ENCODE measurements around the gene SETDB1. TPM values are rescaled to one million over a fixed set of nuclear protein-coding genes. Genes with fewer than 3 reads are reported as not detected.
"Not testable (repeated sequence)": the region's sequence is repeated elsewhere in the genome, so short reads cannot be mapped to it uniquely, and the experiment has no call there.

SETDB1 gene
- total RNA-seq, 1 donor from 2014 or later: 60.6 TPM

DNA sequence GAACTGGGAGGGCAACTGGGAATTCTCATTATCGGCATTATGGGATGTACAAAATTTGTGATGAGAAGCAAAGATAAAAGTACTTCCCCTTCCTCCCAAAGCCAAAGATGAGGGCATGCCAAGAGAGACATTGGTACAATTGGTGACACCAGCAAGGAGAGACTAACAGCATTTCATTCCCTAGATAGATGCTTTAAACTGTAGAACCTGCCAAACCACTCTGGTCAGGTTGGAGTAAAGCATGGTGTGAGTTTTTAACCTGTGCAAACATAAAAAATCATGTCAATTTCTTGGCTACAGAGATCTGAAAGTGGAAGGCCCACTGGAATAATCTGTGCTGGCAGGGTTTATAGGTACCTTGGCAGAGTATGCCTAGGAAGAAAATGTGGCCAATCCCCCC is 19.8 kb upstream of the SETDB1 start:
- no peak for DNase-seq (ENCODE audit: low spot score)
- intact Hi-C loops (cut with micrococcal nuclease): no loop called here
- H3K9me3 Mint-ChIP-seq: peaks cover 4% of the 10 kb centered on the region
- no peaks in the 10 kb centered on the region for H3K36me3 Mint-ChIP-seq (ENCODE audit: low read depth)
- peaks cover 11% of the 10 kb centered on the region for H3K27me3 Mint-ChIP-seq (ENCODE audit: insufficient read depth)
- H3K4me1 Mint-ChIP-seq (ENCODE audit: low read depth): peaks cover 10% of the 10 kb centered on the region
- H3K4me3 Mint-ChIP-seq: no peak overlapping the region
- no peak overlapping the region for H3K27ac Mint-ChIP-seq

DNA sequence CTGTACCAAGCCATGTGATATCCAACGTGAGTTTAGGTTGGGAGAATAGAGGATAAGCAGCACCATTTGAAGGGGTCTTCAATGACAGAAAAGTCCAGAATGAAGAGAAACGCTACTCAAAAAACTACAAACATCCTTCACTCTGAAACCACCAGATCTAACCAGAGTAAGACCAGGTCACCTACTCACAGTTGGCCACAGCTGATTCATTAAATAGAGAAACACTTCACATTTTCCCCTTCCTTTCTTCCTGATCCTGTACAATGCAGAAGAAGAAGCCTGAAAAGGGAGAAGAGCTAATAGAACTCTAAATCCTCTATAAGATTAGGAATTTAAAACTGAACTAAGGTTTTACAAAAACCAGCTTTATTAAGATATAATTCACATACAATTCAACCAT is 19.4 kb upstream of the SETDB1 start:
- Mint-ChIP-seq H3K9me3 (peaks cover 4% of the 10 kb centered on the region), H3K4me3 (no peak overlapping the region), H3K4me1 (ENCODE audit: low read depth) (peaks cover 10% of the 10 kb centered on the region), H3K27me3 (ENCODE audit: insufficient read depth) (peaks cover 11% of the 10 kb centered on the region), H3K27ac (no peak overlapping the region), H3K36me3 (ENCODE audit: low read depth) (no peaks in the 10 kb centered on the region)
- DNase-seq (ENCODE audit: low spot score): no peak
- intact Hi-C loops (cut with micrococcal nuclease): no loop called here

DNA sequence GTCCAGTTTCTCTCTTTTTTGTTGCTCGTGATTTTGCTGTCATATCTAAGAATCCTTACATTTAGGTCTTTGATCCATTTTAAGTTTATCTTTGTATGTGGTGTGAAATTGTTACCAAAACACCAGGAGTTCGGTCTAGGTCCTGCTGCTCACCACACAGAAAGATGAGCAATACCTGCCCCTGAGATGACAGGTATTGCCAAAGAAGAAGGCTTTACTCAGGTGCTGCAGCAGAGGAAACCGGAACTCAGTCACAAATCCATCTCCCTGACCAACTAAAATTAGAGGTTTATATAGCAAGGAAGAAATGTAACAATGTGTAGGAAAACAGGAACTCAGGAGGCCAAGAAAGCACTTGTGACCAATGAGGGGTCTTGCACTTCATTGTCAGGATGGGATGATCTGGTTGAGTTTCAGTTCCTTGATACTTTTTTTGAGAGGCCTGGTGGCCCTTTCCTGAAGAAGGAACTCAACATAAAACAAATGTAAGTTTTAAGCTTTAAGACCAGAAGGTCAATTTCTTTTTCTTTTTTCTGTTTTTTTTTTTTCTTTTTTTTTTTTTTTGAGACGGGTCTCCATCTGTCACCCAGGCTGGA is 16.5 kb upstream of the SETDB1 start:
- Mint-ChIP-seq H3K4me3 (no peak overlapping the region), H3K27me3 (ENCODE audit: insufficient read depth) (peaks cover 7% of the 10 kb centered on the region), H3K27ac (no peak overlapping the region), H3K4me1 (ENCODE audit: low read depth) (peaks cover 10% of the 10 kb centered on the region), H3K36me3 (ENCODE audit: low read depth) (no peaks in the 10 kb centered on the region), H3K9me3 (peaks cover 4% of the 10 kb centered on the region)
- intact Hi-C loops (cut with micrococcal nuclease): no loop called here
- DNase-seq (ENCODE audit: low spot score): no peak

- no peaks in the 10 kb centered on the region for H3K36me3 Mint-ChIP-seq (ENCODE audit: low read depth)
- H3K27ac Mint-ChIP-seq: no peak overlapping the region
- intact Hi-C loops (cut with micrococcal nuclease): no loop called here
- H3K27me3 Mint-ChIP-seq (ENCODE audit: insufficient read depth): no peaks in the 10 kb centered on the region
- H3K9me3 Mint-ChIP-seq: peaks cover 4% of the 10 kb centered on the region
- H3K4me1 Mint-ChIP-seq (ENCODE audit: low read depth): no peaks in the 10 kb centered on the region
- H3K4me3 Mint-ChIP-seq: no peak overlapping the region
- DNase-seq (ENCODE audit: low spot score): no peak
These were observed 13.5 kb upstream of the SETDB1 start for GRCh38 chr1:150912623-150913022.

DNA sequence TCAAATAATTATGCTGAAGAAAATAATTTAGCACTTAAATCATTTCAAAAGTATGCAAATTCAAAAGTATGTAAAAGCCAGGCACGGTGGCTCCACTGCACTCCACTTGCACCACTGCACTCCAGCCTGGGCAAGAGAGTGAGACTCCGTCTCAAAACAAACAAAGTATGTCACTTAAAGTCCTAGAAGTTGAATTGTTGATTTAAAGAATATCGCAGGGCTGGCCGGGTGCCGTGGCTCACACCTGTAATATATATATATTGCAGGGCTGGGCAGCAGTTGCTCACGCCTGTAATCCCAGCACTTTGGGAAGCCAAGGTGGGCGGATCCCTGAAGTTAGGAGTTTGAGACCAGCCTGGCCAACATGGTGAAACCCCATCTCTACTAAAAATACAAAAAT is 8.8 kb upstream of the SETDB1 start:
- DNase-seq (ENCODE audit: low spot score): no peak
- H3K9me3 Mint-ChIP-seq: no peaks in the 10 kb centered on the region
- no peak overlapping the region for H3K4me3 Mint-ChIP-seq
- no peak overlapping the region for H3K27ac Mint-ChIP-seq
- intact Hi-C loops (cut with micrococcal nuclease): no loop called here
- H3K36me3 Mint-ChIP-seq (ENCODE audit: low read depth): no peaks in the 10 kb centered on the region
- peaks cover 5% of the 10 kb centered on the region for H3K4me1 Mint-ChIP-seq (ENCODE audit: low read depth)
- H3K27me3 Mint-ChIP-seq (ENCODE audit: insufficient read depth): no peaks in the 10 kb centered on the region

- peaks cover 20% of the 10 kb centered on the region for H3K4me1 Mint-ChIP-seq (ENCODE audit: low read depth)
- H3K4me3 Mint-ChIP-seq: peak overlapping the region; percentile 0
- intact Hi-C loops (cut with micrococcal nuclease): loop anchor here (1.0 to 2.0 kb wide), 7 partner anchors 46 to 458 kb away; partner anchors contain the start of genes ARNT and CTSS
- no peaks in the 10 kb centered on the region for H3K9me3 Mint-ChIP-seq
- no peak overlapping the region for H3K27ac Mint-ChIP-seq
- H3K36me3 Mint-ChIP-seq (ENCODE audit: low read depth): peaks cover 4% of the 10 kb centered on the region
- no peaks in the 10 kb centered on the region for H3K27me3 Mint-ChIP-seq (ENCODE audit: insufficient read depth)
- DNase-seq (ENCODE audit: low spot score): peak; percentile 59
These were observed 3.6 kb upstream of the SETDB1 start for GRCh38 chr1:150922519-150922975.

GRCh38 chr1:150925080-150925479 is 1.1 kb upstream of the SETDB1 start:
- H3K27ac Mint-ChIP-seq: no peak overlapping the region
- DNase-seq (ENCODE audit: low spot score): no peak
- H3K36me3 Mint-ChIP-seq (ENCODE audit: low read depth): peaks cover 26% of the 10 kb centered on the region
- no peaks in the 10 kb centered on the region for H3K9me3 Mint-ChIP-seq
- intact Hi-C loops (cut with micrococcal nuclease): loop anchor here (5.0 kb wide), 3 partner anchors 33 to 438 kb away; partner anchors contain the start of genes CDC42SE1 and TARS2
- peak overlapping the region; percentile 97 for H3K4me3 Mint-ChIP-seq
- peaks cover 23% of the 10 kb centered on the region for H3K4me1 Mint-ChIP-seq (ENCODE audit: low read depth)
- H3K27me3 Mint-ChIP-seq (ENCODE audit: insufficient read depth): no peaks in the 10 kb centered on the region

DNA sequence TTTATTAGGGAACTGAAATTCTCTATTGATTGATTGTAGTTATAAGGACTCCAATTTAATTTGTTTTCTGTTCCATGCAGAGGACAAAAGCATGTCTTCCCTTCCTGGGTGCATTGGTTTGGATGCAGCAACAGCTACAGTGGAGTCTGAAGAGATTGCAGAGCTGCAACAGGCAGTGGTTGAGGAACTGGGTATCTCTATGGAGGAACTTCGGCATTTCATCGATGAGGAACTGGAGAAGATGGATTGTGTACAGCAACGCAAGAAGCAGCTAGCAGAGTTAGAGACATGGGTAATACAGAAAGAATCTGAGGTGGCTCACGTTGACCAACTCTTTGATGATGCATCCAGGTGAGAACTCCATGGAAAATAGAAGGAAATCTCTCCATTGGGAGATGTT is 1.5 kb downstream of the SETDB1 start:
- Mint-ChIP-seq H3K36me3 (ENCODE audit: low read depth) (peaks cover 41% of the 10 kb centered on the region), H3K4me3 (peak overlapping the region; percentile 97), H3K4me1 (ENCODE audit: low read depth) (peaks cover 16% of the 10 kb centered on the region), H3K9me3 (peaks cover 8% of the 10 kb centered on the region), H3K27ac (no peak overlapping the region), H3K27me3 (ENCODE audit: insufficient read depth) (no peaks in the 10 kb centered on the region)
- intact Hi-C loops (cut with micrococcal nuclease): loop anchor here (2.0 to 5.0 kb wide), 6 partner anchors 35 to 440 kb away; partner anchors contain the start of genes CDC42SE1, GABPB2, GOLPH3L and TARS2
- DNase-seq (ENCODE audit: low spot score): no peak

DNA sequence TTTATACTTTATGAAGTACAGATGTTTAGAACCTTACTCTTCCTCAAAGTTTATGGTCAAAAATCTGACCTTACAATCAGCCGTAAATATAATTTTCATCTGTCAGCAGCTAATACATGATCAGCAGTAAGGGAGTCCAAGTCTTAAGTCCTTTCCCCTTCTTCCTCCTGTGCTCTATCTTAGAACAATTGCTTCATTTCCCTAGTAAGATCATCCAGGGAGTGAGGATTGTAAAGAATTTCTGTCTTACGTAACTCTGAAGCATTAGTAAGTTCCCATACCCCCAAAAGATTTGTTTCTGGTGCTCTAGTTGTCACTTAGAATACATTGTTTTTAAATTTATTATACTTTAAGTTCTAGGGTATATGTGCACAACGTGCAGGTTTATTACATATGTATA is 2.1 kb downstream of the SETDB1 start:
- Mint-ChIP-seq H3K4me3 (peak overlapping the region; percentile 1), H3K27me3 (ENCODE audit: insufficient read depth) (no peaks in the 10 kb centered on the region), H3K9me3 (peaks cover 10% of the 10 kb centered on the region), H3K27ac (no peak overlapping the region), H3K36me3 (ENCODE audit: low read depth) (peaks cover 45% of the 10 kb centered on the region), H3K4me1 (ENCODE audit: low read depth) (peaks cover 12% of the 10 kb centered on the region)
- intact Hi-C loops (cut with micrococcal nuclease): loop anchor here (5.0 kb wide), 3 partner anchors 36 to 441 kb away; partner anchors contain the start of genes CDC42SE1 and TARS2
- no peak for DNase-seq (ENCODE audit: low spot score)

DNA sequence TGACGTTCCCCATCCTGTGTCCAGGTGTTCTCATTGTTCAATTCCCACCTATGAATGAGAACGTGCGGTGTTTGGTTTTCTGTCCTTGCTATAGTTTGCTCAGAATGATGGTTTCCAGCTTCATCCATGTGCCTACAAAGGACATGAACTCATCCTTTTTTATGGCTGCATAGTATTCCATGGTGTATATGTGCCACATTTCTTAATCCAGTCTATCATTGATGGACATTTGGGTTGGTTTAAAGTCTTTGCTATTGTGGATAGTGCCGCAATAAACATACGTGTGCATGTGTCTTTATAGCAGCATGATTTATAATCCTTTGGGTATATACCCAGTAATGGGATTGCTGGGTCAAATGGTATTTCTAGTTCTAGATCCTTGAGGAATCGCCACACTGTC is 2.6 kb downstream of the SETDB1 start:
- H3K4me3 Mint-ChIP-seq; DNase-seq (ENCODE audit: low spot score); H3K27me3 Mint-ChIP-seq (ENCODE audit: insufficient read depth); H3K27ac Mint-ChIP-seq: not testable (repeated sequence)
- peaks cover 12% of the 10 kb centered on the region for H3K4me1 Mint-ChIP-seq (ENCODE audit: low read depth)
- peaks cover 10% of the 10 kb centered on the region for H3K9me3 Mint-ChIP-seq
- intact Hi-C loops (cut with micrococcal nuclease): loop anchor here (5.0 kb wide), 3 partner anchors 36 to 441 kb away; partner anchors contain the start of genes CDC42SE1 and TARS2
- peaks cover 45% of the 10 kb centered on the region for H3K36me3 Mint-ChIP-seq (ENCODE audit: low read depth)

DNA sequence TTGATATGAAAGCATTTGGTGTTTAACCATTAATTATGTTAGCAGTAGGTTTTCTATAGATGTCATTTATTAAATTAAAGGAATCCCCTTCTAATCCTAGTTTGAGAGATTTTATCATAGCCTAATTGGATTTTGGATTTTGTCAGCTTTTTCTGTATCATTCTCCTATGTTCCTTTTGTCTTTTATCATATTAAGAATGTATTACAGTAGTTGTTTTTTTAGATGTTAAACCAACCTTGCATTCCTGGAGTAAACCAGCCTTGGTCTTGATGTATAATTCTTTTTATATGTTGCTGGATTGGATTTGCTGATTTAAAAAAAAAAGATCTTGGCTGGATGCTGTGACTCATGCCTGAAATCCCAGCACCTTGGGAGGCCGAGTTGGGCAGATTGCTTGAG is 5.6 kb downstream of the SETDB1 start:
- peaks cover 11% of the 10 kb centered on the region for H3K4me1 Mint-ChIP-seq (ENCODE audit: low read depth)
- no peak overlapping the region for H3K27ac Mint-ChIP-seq
- intact Hi-C loops (cut with micrococcal nuclease): no loop called here
- no peak overlapping the region for H3K4me3 Mint-ChIP-seq
- peaks cover 10% of the 10 kb centered on the region for H3K9me3 Mint-ChIP-seq
- no peaks in the 10 kb centered on the region for H3K27me3 Mint-ChIP-seq (ENCODE audit: insufficient read depth)
- no peak for DNase-seq (ENCODE audit: low spot score)
- peaks cover 59% of the 10 kb centered on the region for H3K36me3 Mint-ChIP-seq (ENCODE audit: low read depth)

DNA sequence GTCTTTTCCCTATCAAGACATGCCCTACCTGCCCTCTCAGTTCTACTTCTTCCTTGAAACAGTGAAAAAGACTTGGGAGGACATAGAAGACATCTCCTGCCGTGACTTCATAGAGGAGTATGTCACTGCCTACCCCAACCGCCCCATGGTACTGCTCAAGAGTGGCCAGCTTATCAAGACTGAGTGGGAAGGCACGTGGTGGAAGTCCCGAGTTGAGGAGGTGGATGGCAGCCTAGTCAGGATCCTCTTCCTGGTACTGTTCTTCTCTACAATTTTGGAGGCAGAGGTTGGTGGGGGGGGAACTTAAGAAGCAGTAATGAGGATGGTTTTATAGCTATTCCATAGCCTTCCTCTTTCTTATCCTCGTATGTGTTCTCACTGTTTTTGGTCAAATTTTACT is 18.7 kb downstream of the SETDB1 start:
- no peaks in the 10 kb centered on the region for H3K9me3 Mint-ChIP-seq
- no peak overlapping the region for H3K4me3 Mint-ChIP-seq
- H3K27me3 Mint-ChIP-seq (ENCODE audit: insufficient read depth): no peaks in the 10 kb centered on the region
- H3K27ac Mint-ChIP-seq: no peak overlapping the region
- H3K4me1 Mint-ChIP-seq (ENCODE audit: low read depth): no peaks in the 10 kb centered on the region
- DNase-seq (ENCODE audit: low spot score): no peak
- intact Hi-C loops (cut with micrococcal nuclease): no loop called here
- peaks cover 51% of the 10 kb centered on the region for H3K36me3 Mint-ChIP-seq (ENCODE audit: low read depth)

DNA sequence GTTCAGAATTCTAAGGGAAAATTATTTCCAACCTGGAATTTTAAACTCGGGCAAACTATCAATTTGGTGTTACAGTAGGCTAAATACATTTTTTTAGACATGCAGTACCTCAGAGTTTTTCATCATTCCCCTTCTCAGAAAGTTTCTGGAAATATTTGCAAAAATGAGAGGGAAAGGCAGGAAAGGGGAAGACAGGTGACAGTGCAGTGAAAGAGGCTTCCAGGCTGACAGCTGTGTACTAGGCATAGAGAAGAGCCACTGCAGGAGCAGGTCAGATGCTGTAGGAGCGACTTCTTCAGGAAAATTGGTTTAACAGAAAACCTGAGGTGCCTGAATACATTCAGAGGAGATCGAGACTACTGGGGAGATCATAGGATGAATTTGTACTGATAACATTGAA is 28.5 kb downstream of the SETDB1 start:
- intact Hi-C loops (cut with micrococcal nuclease): no loop called here
- Mint-ChIP-seq H3K9me3 (no peaks in the 10 kb centered on the region), H3K4me1 (ENCODE audit: low read depth) (no peaks in the 10 kb centered on the region), H3K27ac (no peak overlapping the region), H3K36me3 (ENCODE audit: low read depth) (peaks cover 55% of the 10 kb centered on the region), H3K4me3 (no peak overlapping the region), H3K27me3 (ENCODE audit: insufficient read depth) (no peaks in the 10 kb centered on the region)
- DNase-seq (ENCODE audit: low spot score): no peak
